Skeletal muscle satellite cell (primary cell): ENCODE results near the gene PLA2G4D.
A peak's percentile ranks its signal among the peaks of the same experiment; 100 is the strongest.

Experiments
- H3K27me3 ChIP-seq: 2 replicates; pipeline ENCODE4 v1.7.0; 2013; ENCODE audit warnings: low read length; ENCODE audit not compliant: control insufficient read depth, insufficient read depth
- H3K36me3 ChIP-seq: 2 replicates; pipeline ENCODE4 v1.7.0; 2013; ENCODE audit warnings: mild to moderate bottlenecking, control low read depth, low read length; ENCODE audit not compliant: insufficient read depth
- H3K4me1 ChIP-seq: 2 replicates; pipeline ENCODE4 v1.7.0; 2013; ENCODE audit warnings: low read length; ENCODE audit not compliant: control insufficient read depth, insufficient read depth
- H3K4me2 ChIP-seq: 2 replicates; pipeline ENCODE4 v1.7.0; 2013; ENCODE audit warnings: mild to moderate bottlenecking, low read length
- H3K4me3 ChIP-seq: 2 replicates; pipeline ENCODE4 v1.7.0; 2013; ENCODE audit warnings: low read length
- H3K9ac ChIP-seq: 2 replicates; pipeline ENCODE4 v1.7.0; 2013; ENCODE audit warnings: mild to moderate bottlenecking, low read depth, low read length, moderate library complexity
- H3K9me3 ChIP-seq: replicated peaks from 2 replicates; pipeline ENCODE4 v1.7.0; 2013; ENCODE audit warnings: mild to moderate bottlenecking, control low read depth, low read length

Gene PLA2G4D

GRCh38 chr15:42059661-42060476 is 34.5 kb downstream of the PLA2G4D start:
- Histone ChIP-seq H3K27me3 (peaks cover 58% of the 10 kb centered on the region), H3K4me1 (peaks cover 4% of the 10 kb centered on the region), H3K36me3 (no peaks in the 10 kb centered on the region), H3K4me2 (no peak overlapping the region), H3K9ac (no peak overlapping the region), H3K9me3 (no peaks in the 10 kb centered on the region), H3K4me3 (no peak overlapping the region)

- Histone ChIP-seq H3K4me1 (peaks cover 4% of the 10 kb centered on the region), H3K4me3 (no peak overlapping the region), H3K9me3 (no peaks in the 10 kb centered on the region), H3K9ac (no peak overlapping the region), H3K27me3 (peaks cover 68% of the 10 kb centered on the region), H3K36me3 (no peaks in the 10 kb centered on the region), H3K4me2 (no peak overlapping the region)
Measured at GRCh38 chr15:42058791-42059190, 35.6 kb downstream of the PLA2G4D start.

GRCh38 chr15:42057799-42058646 is 36.3 kb downstream of the PLA2G4D start:
- no peaks in the 10 kb centered on the region for H3K36me3 ChIP-seq
- H3K9me3 ChIP-seq = no peaks in the 10 kb centered on the region
- H3K4me1 ChIP-seq = peaks cover 4% of the 10 kb centered on the region
- no peak overlapping the region for H3K4me3 ChIP-seq
- peaks cover 75% of the 10 kb centered on the region for H3K27me3 ChIP-seq
- no peak overlapping the region for H3K4me2 ChIP-seq
- no peak overlapping the region for H3K9ac ChIP-seq

- H3K4me1 ChIP-seq = peaks cover 4% of the 10 kb centered on the region
- peak overlapping the region; percentile 70 for H3K4me2 ChIP-seq
- H3K36me3 ChIP-seq = no peaks in the 10 kb centered on the region
- peak overlapping the region; percentile 39 for H3K4me3 ChIP-seq
- H3K27me3 ChIP-seq = peaks cover 77% of the 10 kb centered on the region
- no peak overlapping the region for H3K9ac ChIP-seq
- no peaks in the 10 kb centered on the region for H3K9me3 ChIP-seq
Measured at GRCh38 chr15:42056934-42057798, 37.2 kb downstream of the PLA2G4D start.

- Histone ChIP-seq H3K4me1 (peaks cover 4% of the 10 kb centered on the region), H3K9ac (no peak overlapping the region), H3K4me3 (no peak overlapping the region), H3K27me3 (peaks cover 87% of the 10 kb centered on the region), H3K9me3 (no peaks in the 10 kb centered on the region), H3K4me2 (no peak overlapping the region), H3K36me3 (no peaks in the 10 kb centered on the region)
Measured at GRCh38 chr15:42053914-42054313, 40.4 kb downstream of the PLA2G4D start.

GRCh38 chr15:42053010-42053409 is 41.4 kb downstream of the PLA2G4D start:
- H3K4me3 ChIP-seq = no peak overlapping the region
- peaks cover 4% of the 10 kb centered on the region for H3K4me1 ChIP-seq
- peaks cover 86% of the 10 kb centered on the region for H3K27me3 ChIP-seq
- H3K4me2 ChIP-seq = no peak overlapping the region
- no peak overlapping the region for H3K9ac ChIP-seq
- H3K36me3 ChIP-seq = no peaks in the 10 kb centered on the region
- no peaks in the 10 kb centered on the region for H3K9me3 ChIP-seq

- Histone ChIP-seq H3K9ac (no peak overlapping the region), H3K9me3 (no peaks in the 10 kb centered on the region), H3K27me3 (peaks cover 82% of the 10 kb centered on the region)
Measured at GRCh38 chr15:42050484-42051255, 43.7 kb downstream of the PLA2G4D start.

GRCh38 chr15:42048821-42049200 is 45.6 kb downstream of the PLA2G4D start:
- H3K4me2 ChIP-seq = no peak overlapping the region
- H3K9me3 ChIP-seq = no peaks in the 10 kb centered on the region
- H3K9ac ChIP-seq = no peak overlapping the region
- peaks cover 74% of the 10 kb centered on the region for H3K27me3 ChIP-seq
- H3K4me3 ChIP-seq = no peak overlapping the region
- no peaks in the 10 kb centered on the region for H3K4me1 ChIP-seq
- no peaks in the 10 kb centered on the region for H3K36me3 ChIP-seq

More at GRCh38 chr15:42050484-42051255, 43.7 kb downstream of the PLA2G4D start:
- Histone ChIP-seq H3K4me2 (no peak overlapping the region), H3K4me3 (no peak overlapping the region), H3K36me3 (no peaks in the 10 kb centered on the region), H3K4me1 (no peaks in the 10 kb centered on the region)

GRCh38 chr15:42048080-42048820 is 46.1 kb downstream of the PLA2G4D start:
- Histone ChIP-seq H3K36me3 (no peaks in the 10 kb centered on the region), H3K4me2 (no peak overlapping the region), H3K9me3 (no peaks in the 10 kb centered on the region), H3K9ac (no peak overlapping the region), H3K4me3 (no peak overlapping the region), H3K27me3 (peaks cover 69% of the 10 kb centered on the region), H3K4me1 (no peaks in the 10 kb centered on the region)

GRCh38 chr15:42046597-42046996 is 47.8 kb downstream of the PLA2G4D start:
- H3K4me2 ChIP-seq = no peak overlapping the region
- no peak overlapping the region for H3K9ac ChIP-seq
- H3K4me3 ChIP-seq = no peak overlapping the region
- H3K36me3 ChIP-seq = no peaks in the 10 kb centered on the region
- no peaks in the 10 kb centered on the region for H3K9me3 ChIP-seq
- H3K27me3 ChIP-seq = peaks cover 70% of the 10 kb centered on the region
- no peaks in the 10 kb centered on the region for H3K4me1 ChIP-seq
